Measurements from ENCODE around the gene TWIST2. TPM values are rescaled to one million over a fixed set of nuclear protein-coding genes. Genes with fewer than 3 reads are reported as not detected.

TWIST2 gene
- polyA plus RNA-seq, 3 donors = 0.43 to 0.49 (median 0.43) TPM

DNA sequence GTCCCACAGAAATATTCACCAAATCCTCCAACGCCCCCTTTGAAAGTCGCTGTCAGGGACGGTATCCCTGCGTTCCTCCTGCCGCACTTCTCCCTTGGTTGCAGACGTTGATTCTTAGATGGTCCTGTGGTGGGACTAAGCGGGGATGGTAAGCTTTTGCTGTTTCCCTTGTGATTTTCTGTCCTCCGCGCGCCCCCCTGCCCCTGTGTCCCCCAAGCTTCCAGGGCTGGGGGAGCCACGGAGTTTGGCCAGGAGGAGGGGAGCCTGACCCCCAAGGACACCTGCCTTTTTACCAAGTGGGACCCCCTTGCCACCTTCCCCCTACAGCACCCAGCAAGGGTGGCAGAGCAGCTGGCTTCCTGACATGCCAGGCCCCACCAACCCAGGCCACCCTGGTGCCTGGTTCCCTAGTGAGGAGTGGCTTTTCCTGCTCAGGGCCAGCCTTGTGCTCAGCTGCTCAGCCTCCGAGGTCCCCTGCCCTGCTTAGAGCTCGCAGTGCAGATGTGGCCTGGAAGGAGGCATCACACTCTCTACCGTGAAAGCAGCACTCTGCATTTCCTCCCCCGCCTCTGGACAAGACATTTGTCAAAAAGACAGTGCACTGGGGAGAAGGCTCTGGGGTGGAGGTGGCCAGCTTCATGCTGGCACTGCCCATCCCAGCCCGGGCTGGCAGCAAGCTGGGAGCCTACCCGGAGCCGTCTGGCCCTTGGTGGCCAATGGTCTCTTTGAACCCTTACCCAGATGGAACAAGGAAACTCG, 49.4 kb downstream of the TWIST2 start:
- no peaks in the 10 kb centered on the region for H3K36me3 Mint-ChIP-seq
- H4K20me1 ChIP-seq (ENCODE audit: insufficient read depth, low read length) = no peaks in the 10 kb centered on the region
- no peaks in the 10 kb centered on the region for H3K4me1 ChIP-seq (ENCODE audit: control insufficient read depth in 1 of 2, insufficient read depth in 2 of 2, low read length in 2 of 2)
- no peak overlapping the region for H3K27ac Mint-ChIP-seq
- H3K4me3 ChIP-seq (replicated peaks in 1 of 3; ENCODE audit: low read depth in 2 of 3, low read length in 3 of 3) = no peak overlapping the region
- H3K27me3 Mint-ChIP-seq (ENCODE audit: low read depth in 3 of 3) = peaks cover 5 to 23% (median 6%) of the 10 kb centered on the region in 3 donors
- no peak overlapping the region for H3K9ac ChIP-seq (ENCODE audit: insufficient read depth, low read length, poor library complexity, severe bottlenecking)
- H2AFZ ChIP-seq (ENCODE audit: insufficient read depth, low read depth, low read length, poor library complexity, severe bottlenecking) = no peak overlapping the region
- TF ChIP-seq, protein P1, sequence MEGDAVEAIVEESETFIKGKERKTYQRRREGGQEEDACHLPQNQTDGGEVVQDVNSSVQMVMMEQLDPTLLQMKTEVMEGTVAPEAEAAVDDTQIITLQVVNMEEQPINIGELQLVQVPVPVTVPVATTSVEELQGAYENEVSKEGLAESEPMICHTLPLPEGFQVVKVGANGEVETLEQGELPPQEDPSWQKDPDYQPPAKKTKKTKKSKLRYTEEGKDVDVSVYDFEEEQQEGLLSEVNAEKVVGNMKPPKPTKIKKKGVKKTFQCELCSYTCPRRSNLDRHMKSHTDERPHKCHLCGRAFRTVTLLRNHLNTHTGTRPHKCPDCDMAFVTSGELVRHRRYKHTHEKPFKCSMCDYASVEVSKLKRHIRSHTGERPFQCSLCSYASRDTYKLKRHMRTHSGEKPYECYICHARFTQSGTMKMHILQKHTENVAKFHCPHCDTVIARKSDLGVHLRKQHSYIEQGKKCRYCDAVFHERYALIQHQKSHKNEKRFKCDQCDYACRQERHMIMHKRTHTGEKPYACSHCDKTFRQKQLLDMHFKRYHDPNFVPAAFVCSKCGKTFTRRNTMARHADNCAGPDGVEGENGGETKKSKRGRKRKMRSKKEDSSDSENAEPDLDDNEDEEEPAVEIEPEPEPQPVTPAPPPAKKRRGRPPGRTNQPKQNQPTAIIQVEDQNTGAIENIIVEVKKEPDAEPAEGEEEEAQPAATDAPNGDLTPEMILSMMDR (IDR thresholded peaks at IDR 0.05) = no peak
- no peak overlapping the region for H3K4me3 Mint-ChIP-seq
- H3K79me2 ChIP-seq (ENCODE audit: insufficient read depth, low read length) = no peaks in the 10 kb centered on the region
- no peak overlapping the region for H3K27ac ChIP-seq (ENCODE audit: low read depth in 1 of 2, low read length in 2 of 2)
- H3K9me3 Mint-ChIP-seq = peaks cover 0 to under 1% (median 0%) of the 10 kb centered on the region in 7 donors
- no peaks in the 10 kb centered on the region for H3K4me1 Mint-ChIP-seq
- no peak overlapping the region for H3K4me2 ChIP-seq (replicated peaks; ENCODE audit: extremely low read depth, low read length, poor library complexity, severe bottlenecking)
- intact Hi-C loops (cut with micrococcal nuclease) = no loop called here
- H3K9me3 ChIP-seq (replicated peaks in 1 of 2; ENCODE audit: control insufficient read depth in 1 of 2, insufficient read depth in 1 of 2, low read length in 2 of 2) = no peaks in the 10 kb centered on the region
- WGBS (ENCODE audit: insufficient coverage) = 74% methylated on average over 13 of the region's 19 CpGs
- no peaks in the 10 kb centered on the region for H3K36me3 ChIP-seq (replicated peaks in 1 of 2; ENCODE audit: control insufficient read depth in 1 of 2, insufficient read depth in 2 of 2, low read length in 2 of 2)
- no peak for DNase-seq
- no peaks in the 10 kb centered on the region for H3K27me3 ChIP-seq (ENCODE audit: control insufficient read depth in 2 of 2, insufficient read depth in 2 of 2, low read length in 2 of 2)

DNA sequence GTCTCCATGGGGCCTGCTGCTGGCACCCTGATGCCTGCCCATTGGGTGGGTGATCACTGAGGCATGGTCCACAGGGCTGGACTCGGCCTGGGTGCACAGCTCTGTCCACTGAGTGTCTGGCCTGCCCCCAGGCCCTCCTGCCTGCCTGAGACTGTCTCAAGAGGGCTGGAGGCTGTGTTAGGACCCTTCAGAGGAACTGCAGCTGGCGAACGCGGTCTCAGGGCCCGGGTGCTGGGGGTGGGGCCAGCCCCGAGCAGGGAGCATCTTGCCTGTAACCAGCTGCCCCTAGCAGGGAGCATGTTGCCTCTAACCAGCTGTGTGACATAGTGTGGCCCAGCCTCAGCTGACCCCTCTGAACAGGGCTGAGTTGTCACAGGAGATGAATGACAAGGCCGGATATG, 50.0 kb downstream of the TWIST2 start:
- no peaks in the 10 kb centered on the region for H3K9me3 ChIP-seq (replicated peaks in 1 of 2; ENCODE audit: control insufficient read depth in 1 of 2, insufficient read depth in 1 of 2, low read length in 2 of 2)
- H3K36me3 ChIP-seq (replicated peaks in 1 of 2; ENCODE audit: control insufficient read depth in 1 of 2, insufficient read depth in 2 of 2, low read length in 2 of 2) = no peaks in the 10 kb centered on the region
- 89% methylated on average over 6 of the region's 7 CpGs for WGBS (ENCODE audit: insufficient coverage)
- no peak overlapping the region for H3K4me3 Mint-ChIP-seq
- no peaks in the 10 kb centered on the region for H3K79me2 ChIP-seq (ENCODE audit: insufficient read depth, low read length)
- no peaks in the 10 kb centered on the region for H3K36me3 Mint-ChIP-seq
- H3K9ac ChIP-seq (ENCODE audit: insufficient read depth, low read length, poor library complexity, severe bottlenecking) = no peak overlapping the region
- intact Hi-C loops (cut with micrococcal nuclease) = no loop called here
- H3K4me1 ChIP-seq (ENCODE audit: control insufficient read depth in 1 of 2, insufficient read depth in 2 of 2, low read length in 2 of 2) = no peaks in the 10 kb centered on the region
- H3K27me3 ChIP-seq (ENCODE audit: control insufficient read depth in 2 of 2, insufficient read depth in 2 of 2, low read length in 2 of 2) = no peaks in the 10 kb centered on the region
- peaks cover 5 to 20% (median 6%) of the 10 kb centered on the region in 3 donors for H3K27me3 Mint-ChIP-seq (ENCODE audit: low read depth in 3 of 3)
- no peak overlapping the region for H2AFZ ChIP-seq (ENCODE audit: insufficient read depth, low read depth, low read length, poor library complexity, severe bottlenecking)
- no peaks in the 10 kb centered on the region for H3K9me3 Mint-ChIP-seq
- DNase-seq = no peak
- H3K4me3 ChIP-seq (replicated peaks in 1 of 3; ENCODE audit: low read depth in 2 of 3, low read length in 3 of 3) = no peak overlapping the region
- H3K4me2 ChIP-seq (replicated peaks; ENCODE audit: extremely low read depth, low read length, poor library complexity, severe bottlenecking) = no peak overlapping the region
- H3K27ac Mint-ChIP-seq = no peak overlapping the region
- TF ChIP-seq, protein P1 (IDR thresholded peaks at IDR 0.05) = no peak
- no peaks in the 10 kb centered on the region for H3K4me1 Mint-ChIP-seq
- no peak overlapping the region for H3K27ac ChIP-seq (ENCODE audit: low read depth in 1 of 2, low read length in 2 of 2)
- H4K20me1 ChIP-seq (ENCODE audit: insufficient read depth, low read length) = no peaks in the 10 kb centered on the region

All from CD14-positive monocyte (primary cell).